Naive thymus-derived CD8-positive, alpha-beta T cell (primary cell): ENCODE results near the gene PNPLA2. TPM values are rescaled to one million over a fixed set of nuclear protein-coding genes. Genes with fewer than 3 reads are reported as not detected.

Experiments used
- ATAC-seq, 2 donors: fragments of 150-1000 bp; cut with Tn5 transposase in 1 of 2; sonication (Bioruptor Pico), chemical (Tn5 transposase) in 1 of 2; 1 replicate in 1 of 2; 2 replicates in 1 of 2; pipeline ENCODE4 v1.10.0; 2021; ENCODE audit warnings: mild to moderate bottlenecking in 2 of 2, moderate library complexity in 2 of 2
- POLR2A ChIA-PET: fragments of 350-600 bp; sonication (Branson Sonifier 250); formaldehyde crosslinking; loops from one replicate; lab custom pipeline; 2021; ENCODE audit warnings: antibody characterized with exemption; lab: Charles Lee
- DNase-seq, 10 donors: peaks; one replicate each; pipeline versions ENCODE4 v3.0.0 to v3.0.0-alpha.2; 2020 to 2022
- H3K27ac Mint-ChIP-seq, 10 donors: one replicate each; pipeline ENCODE4 v1.8.0; 2020 to 2022; ENCODE audit warnings: mild to moderate bottlenecking in 10 of 10, mixed read lengths in 10 of 10, moderate library complexity in 4 of 10, inconsistent platforms in 1 of 10
- H3K27me3 Mint-ChIP-seq, 5 donors: one replicate each; pipeline ENCODE4 v1.8.0; 2021 to 2022; ENCODE audit warnings: mixed read lengths in 5 of 5
- H3K36me3 Mint-ChIP-seq, 3 donors: one replicate each; pipeline ENCODE4 v1.8.0; 2020 to 2022; ENCODE audit warnings: mixed read lengths in 3 of 3, mild to moderate bottlenecking in 2 of 3, inconsistent platforms in 1 of 3
- H3K4me1 Mint-ChIP-seq, 4 donors: one replicate each; pipeline ENCODE4 v1.8.0; 2021 to 2022; ENCODE audit warnings: mixed read lengths in 4 of 4
- H3K4me3 Mint-ChIP-seq, 10 donors: one replicate each; pipeline ENCODE4 v1.8.0; 2020 to 2022; ENCODE audit warnings: mild to moderate bottlenecking in 10 of 10, mixed read lengths in 10 of 10, moderate library complexity in 6 of 10, inconsistent platforms in 1 of 10
- H3K9me3 Mint-ChIP-seq, 9 donors: one replicate each; pipeline ENCODE4 v1.8.0; 2020 to 2022; ENCODE audit warnings: mixed read lengths in 9 of 9, mild to moderate bottlenecking in 3 of 9, inconsistent platforms in 1 of 9, moderate library complexity in 1 of 9
- polyA plus RNA-seq, 3 donors: library from polyadenylated mRNA; unstranded; fragments of 300-500 nt; fragmentation: Illumina TruSeq; gene quantifications; one replicate each; pipeline ENCODE4 v1.2.3, GENCODE V29; 2021
- total RNA-seq, 8 experiments: library from RNA in 2 of 8; stranded (reverse) in 2 of 8; gene quantifications; one replicate each; pipeline ENCODE4 v1.2.3 and lab custom pipeline; 2021 to 2026

Gene PNPLA2
- total and polyA plus RNA-seq, 5 experiments from 2014 or later = 20.5 to 251 (median 42.7) TPM

- Mint-ChIP-seq H3K27ac (peak overlapping the region in 5 of 10 donors; percentile 20 to 59 (median 44)), H3K36me3 (peaks cover 0 to 3% (median 0%) of the 10 kb centered on the region in 3 donors), H3K27me3 (peaks cover 0 to 7% (median 0%) of the 10 kb centered on the region in 5 donors), H3K9me3 (no peaks in the 10 kb centered on the region), H3K4me3 (peak overlapping the region in 9 of 10 donors; percentile 9 to 80 (median 54)), H3K4me1 (peaks cover 14 to 45% (median 40%) of the 10 kb centered on the region in 4 donors)
- POLR2A ChIA-PET = interaction anchor here (0.8 to 6.2 kb wide), 5 partner anchors 8 to 35 kb away, joined by 4 to 92 read pairs (median 4); partner anchors contain the start of genes CD151, CRACR2B, PNPLA2 and RPLP2
- DNase-seq = peak in 3 of 10 donors; percentile 51 to 63 (median 56)
- ATAC-seq = peak in 1 of 2 donors; percentile 24
These were observed 26.3 kb downstream of the PNPLA2 start for GRCh38 chr11:844693-845644.

GRCh38 chr11:845872-846495 is 27.3 kb downstream of the PNPLA2 start:
- ATAC-seq = no peak
- Mint-ChIP-seq H3K36me3 (no peaks in the 10 kb centered on the region), H3K4me3 (peak overlapping the region in 4 of 10 donors; percentile 13 to 56 (median 20)), H3K4me1 (peaks cover 9 to 37% (median 30%) of the 10 kb centered on the region in 4 donors), H3K27me3 (peaks cover 0 to 7% (median 0%) of the 10 kb centered on the region in 5 donors), H3K27ac (peak overlapping the region in 5 of 10 donors; percentile 20 to 67 (median 44)), H3K9me3 (no peaks in the 10 kb centered on the region)
- POLR2A ChIA-PET = interaction anchor here (0.6 to 1.2 kb wide), 3 partner anchors 20 to 145 kb away, joined by 3 to 4 read pairs (median 3); partner anchors contain the start of gene RPLP2
- DNase-seq = no peak

GRCh38 chr11:846496-847098 is 27.9 kb downstream of the PNPLA2 start:
- peaks cover 0 to 7% (median 0%) of the 10 kb centered on the region in 5 donors for H3K27me3 Mint-ChIP-seq
- peaks cover 9 to 32% (median 24%) of the 10 kb centered on the region in 4 donors for H3K4me1 Mint-ChIP-seq
- ATAC-seq = no peak
- POLR2A ChIA-PET = interaction anchor here (0.8 to 1.2 kb wide), 3 partner anchors 14 to 37 kb away, joined by 3 to 4 read pairs (median 4); partner anchors contain the start of gene RPLP2
- H3K4me3 Mint-ChIP-seq = peak overlapping the region in 3 of 10 donors; percentile 13 to 62 (median 14)
- H3K36me3 Mint-ChIP-seq = no peaks in the 10 kb centered on the region
- no peaks in the 10 kb centered on the region for H3K9me3 Mint-ChIP-seq
- no peak overlapping the region for H3K27ac Mint-ChIP-seq
- no peak for DNase-seq

- peaks cover 0 to 7% (median 0%) of the 10 kb centered on the region in 5 donors for H3K27me3 Mint-ChIP-seq
- DNase-seq (no peak), ATAC-seq (no peak)
- peaks cover 9 to 32% (median 22%) of the 10 kb centered on the region in 4 donors for H3K4me1 Mint-ChIP-seq
- no peak overlapping the region for H3K27ac Mint-ChIP-seq
- POLR2A ChIA-PET = interaction anchor here (0.5 to 1.7 kb wide), 8 partner anchors 10 to 203 kb away, joined by 3 to 6 read pairs (median 4); partner anchors contain the start of gene PNPLA2
- no peaks in the 10 kb centered on the region for H3K36me3 Mint-ChIP-seq
- H3K9me3 Mint-ChIP-seq = no peaks in the 10 kb centered on the region
- peak overlapping the region in 1 of 10 donors; percentile 75 for H3K4me3 Mint-ChIP-seq
These were observed 29.2 kb downstream of the PNPLA2 start for GRCh38 chr11:847876-848275.

GRCh38 chr11:848380-848931 is 29.7 kb downstream of the PNPLA2 start:
- peaks cover 0 to 7% (median 0%) of the 10 kb centered on the region in 5 donors for H3K27me3 Mint-ChIP-seq
- H3K27ac Mint-ChIP-seq = peak overlapping the region in 1 of 10 donors; percentile 67
- ATAC-seq (peak; percentile 61 to 65), DNase-seq (peak; percentile 39 to 81 (median 67))
- H3K9me3 Mint-ChIP-seq = no peaks in the 10 kb centered on the region
- H3K4me1 Mint-ChIP-seq = peaks cover 7 to 29% (median 21%) of the 10 kb centered on the region in 4 donors
- H3K36me3 Mint-ChIP-seq = no peaks in the 10 kb centered on the region
- POLR2A ChIA-PET = interaction anchor here (0.9 to 1.7 kb wide), 5 partner anchors 11 to 203 kb away, joined by 3 to 6 read pairs (median 5); partner anchors contain the start of gene PNPLA2
- peak overlapping the region in 8 of 10 donors; percentile 26 to 75 (median 60) for H3K4me3 Mint-ChIP-seq

GRCh38 chr11:849104-849824 is 30.6 kb downstream of the PNPLA2 start:
- POLR2A ChIA-PET = interaction anchor here (0.9 to 1.7 kb wide), 4 partner anchors 12 to 202 kb away, joined by 3 to 6 read pairs (median 5); partner anchors contain the start of gene PNPLA2
- DNase-seq (peak in 3 of 10 donors; percentile 29 to 38 (median 38)), ATAC-seq (peak; percentile 34 to 45)
- no peak overlapping the region for H3K27ac Mint-ChIP-seq
- H3K9me3 Mint-ChIP-seq = no peaks in the 10 kb centered on the region
- peaks cover 0 to 7% (median 0%) of the 10 kb centered on the region in 5 donors for H3K27me3 Mint-ChIP-seq
- peak overlapping the region; percentile 58 to 85 (median 72) for H3K4me3 Mint-ChIP-seq
- peaks cover 6 to 22% (median 13%) of the 10 kb centered on the region in 4 donors for H3K4me1 Mint-ChIP-seq
- H3K36me3 Mint-ChIP-seq = no peaks in the 10 kb centered on the region

GRCh38 chr11:849951-850774 is 31.4 kb downstream of the PNPLA2 start:
- Mint-ChIP-seq H3K27me3 (peaks cover 0 to 7% (median 0%) of the 10 kb centered on the region in 5 donors), H3K4me3 (peak overlapping the region in 9 of 10 donors; percentile 30 to 75 (median 56)), H3K36me3 (no peaks in the 10 kb centered on the region), H3K4me1 (peaks cover 2 to 16% (median 7%) of the 10 kb centered on the region in 4 donors), H3K27ac (no peak overlapping the region), H3K9me3 (no peaks in the 10 kb centered on the region)
- DNase-seq = no peak
- POLR2A ChIA-PET = no interaction called here
- peak in 1 of 2 donors; percentile 33 for ATAC-seq

GRCh38 chr11:850775-851763 is 32.4 kb downstream of the PNPLA2 start:
- H3K27me3 Mint-ChIP-seq = peaks cover 0 to 7% (median 0%) of the 10 kb centered on the region in 5 donors
- peak overlapping the region in 8 of 10 donors; percentile 8 to 73 (median 42) for H3K4me3 Mint-ChIP-seq
- H3K9me3 Mint-ChIP-seq = no peaks in the 10 kb centered on the region
- no peak overlapping the region for H3K27ac Mint-ChIP-seq
- no peak for DNase-seq
- no peaks in the 10 kb centered on the region for H3K36me3 Mint-ChIP-seq
- peaks cover 2 to 10% (median 5%) of the 10 kb centered on the region in 4 donors for H3K4me1 Mint-ChIP-seq
- POLR2A ChIA-PET = interaction anchor here (0.7 kb wide), 1 partner anchor 198 kb away, joined by 5 read pairs; no protein-coding TSS in a partner anchor
- no peak for ATAC-seq

- Mint-ChIP-seq H3K9me3 (no peaks in the 10 kb centered on the region), H3K4me1 (peaks cover 7 to 12% (median 10%) of the 10 kb centered on the region in 4 donors), H3K4me3 (peak overlapping the region in 1 of 10 donors; percentile 14), H3K36me3 (no peaks in the 10 kb centered on the region), H3K27ac (no peak overlapping the region), H3K27me3 (peaks cover 0 to 5% (median 0%) of the 10 kb centered on the region in 5 donors)
- POLR2A ChIA-PET = no interaction called here
- DNase-seq (no peak), ATAC-seq (no peak)
These were observed 34.0 kb downstream of the PNPLA2 start for GRCh38 chr11:852762-853161.
